HL-60 (cell line): Measurements from ENCODE around the gene DAAM2.

ENCODE experiments used
- DNase-seq, 2 experiments: peaks; one replicate each; pipeline ENCODE4 v3.0.0-alpha.2; 2010 to 2020; ENCODE audit warnings: low read depth in 1 of 2, low spot score in 1 of 2
- H3K27ac ChIP-seq: fragments of 250-450 bp; sonication (Bioruptor Pico); replicated peaks from 2 replicates; pipeline ENCODE4 v1.5.1; 2020; ENCODE audit warnings: mild to moderate bottlenecking, moderate library complexity
- H3K27me3 ChIP-seq: fragments of 250-450 bp; sonication (Bioruptor Pico); 2 replicates; pipeline ENCODE4 v1.5.1; 2021; ENCODE audit warnings: mild to moderate bottlenecking, moderate library complexity; ENCODE audit not compliant: insufficient read depth, poor library complexity, severe bottlenecking
- H3K4me3 ChIP-seq: replicated peaks from 2 replicates; pipeline ENCODE4 v1.5.1; 2011; ENCODE audit warnings: mild to moderate bottlenecking, control low read depth, low read length; ENCODE audit not compliant: insufficient read depth
- CTCF ChIP-seq: IDR thresholded peaks from one replicate; pipeline ENCODE4 v1.5.1; 2011; ENCODE audit warnings: low read length, control low read depth, inconsistent platforms; ENCODE audit not compliant: insufficient read depth
- GABPA ChIP-seq: IDR thresholded peaks from 2 replicates; pipeline ENCODE4 v1.6.1; 2012; ENCODE audit warnings: low read depth
- POLR2AphosphoS5 ChIP-seq: IDR thresholded peaks from 2 replicates; pipeline ENCODE4 v1.6.1; 2012; ENCODE audit warnings: low read depth
- REST ChIP-seq: IDR thresholded peaks from 2 replicates; pipeline ENCODE4 v1.6.1; 2012; ENCODE audit warnings: low read depth; ENCODE audit not compliant: insufficient replicate concordance
- SPI1 ChIP-seq: IDR thresholded peaks from 2 replicates; pipeline ENCODE4 v1.6.1; 2012; ENCODE audit warnings: low read depth, mild to moderate bottlenecking, borderline replicate concordance

Gene DAAM2

GRCh38 chr6:39841923-39842322, 49.7 kb downstream of the DAAM2 start:
- H3K4me3 ChIP-seq = no peak overlapping the region
- no peaks in the 10 kb centered on the region for H3K27me3 ChIP-seq
- DNase-seq = no peak
- H3K27ac ChIP-seq = no peak overlapping the region
- TF ChIP-seq GABPA (no peak), REST (no peak), CTCF (no peak), POLR2AphosphoS5 (no peak), SPI1 (no peak)

GRCh38 chr6:39843305-39844020, 51.3 kb downstream of the DAAM2 start:
- Histone ChIP-seq H3K27me3 (no peaks in the 10 kb centered on the region), H3K4me3 (no peak overlapping the region), H3K27ac (no peak overlapping the region)
- DNase-seq = no peak
- TF ChIP-seq SPI1 (no peak), CTCF (no peak), GABPA (no peak)

- H3K4me3 ChIP-seq = no peak overlapping the region
- DNase-seq = no peak
- H3K27me3 ChIP-seq = no peaks in the 10 kb centered on the region
- TF ChIP-seq REST (no peak), GABPA (no peak), POLR2AphosphoS5 (no peak), SPI1 (no peak), CTCF (no peak)
- H3K27ac ChIP-seq = no peak overlapping the region
Measured at GRCh38 chr6:39844866-39845265, 52.7 kb downstream of the DAAM2 start.

- Histone ChIP-seq H3K27ac (no peak overlapping the region), H3K27me3 (no peaks in the 10 kb centered on the region), H3K4me3 (no peak overlapping the region)
- no peak for DNase-seq
- TF ChIP-seq SPI1 = no peak
Measured at GRCh38 chr6:39847221-39847620, 55.0 kb downstream of the DAAM2 start.
